Mucosa of descending colon (tissue), 3 donors: ENCODE results near the gene SPIB. TPM values are rescaled to one million over a fixed set of nuclear protein-coding genes. Genes with fewer than 3 reads are reported as not detected.

Experiments used
- ATAC-seq: fragments of 200-7000 bp; cut with Tn5 transposase; one replicate; pipeline ENCODE4 v1.9.1; 2020; ENCODE audit warnings: mild to moderate bottlenecking, moderate library complexity
- DNase-seq, 3 donors: peaks; one replicate each; pipeline ENCODE4 v3.0.0-alpha.2; 2020
- H3K36me3 ChIP-seq: fragments of 200-600 bp; one replicate; pipeline ENCODE4 v1.8.0; 2021; ENCODE audit warnings: low read depth, mild to moderate bottlenecking
- H3K4me1 ChIP-seq: fragments of 200-600 bp; one replicate; pipeline ENCODE4 v1.8.0; 2021; ENCODE audit warnings: low read depth, mild to moderate bottlenecking
- H3K4me3 ChIP-seq: fragments of 200-600 bp; one replicate; pipeline ENCODE4 v1.8.0; 2021; ENCODE audit warnings: mild to moderate bottlenecking
- H3K9me3 ChIP-seq: fragments of 200-600 bp; one replicate; pipeline ENCODE4 v1.8.0; 2021; ENCODE audit warnings: mild to moderate bottlenecking
- intact Hi-C, 2 donors: fragments of 100-400 bp; cut with DNase I in 1 of 2; cut with micrococcal nuclease in 1 of 2; formaldehyde crosslinking; loops; one replicate each; pipeline versions ENCODE4 v1.11.0 to v1.11.1; 2022; cut with DNase I, micrococcal nuclease
- total RNA-seq, 3 donors: library from RNA; stranded (reverse); fragmentation: NEBNext Ultra II Directional in 2 of 3; extraction: Animal tissue kit (Norgen Biotek cat#: 25700) in 2 of 3; gene quantifications; one replicate each; pipeline versions ENCODE4 v1.2.1 to v1.2.4, GENCODE V29; 2021 to 2023
- TF ChIP-seq, protein P1 (sequence below): fragments of 200-600 bp; IDR thresholded peaks from one replicate; pipeline ENCODE4 v1.8.0; 2022; ENCODE audit warnings: antibody characterized with exemption, mild to moderate bottlenecking
- donor health status: DM: no; HTN: no; CAD: no; lungs with moderate emphysema.
- donor health status: DM: no; HTN: no; CAD: no.
- donor health status: DM: no; HTN: yes; CAD: no.

SPIB gene
- total RNA-seq, 3 donors from 2014 or later: 21.5 to 83.1 (median 61.6) TPM

DNA sequence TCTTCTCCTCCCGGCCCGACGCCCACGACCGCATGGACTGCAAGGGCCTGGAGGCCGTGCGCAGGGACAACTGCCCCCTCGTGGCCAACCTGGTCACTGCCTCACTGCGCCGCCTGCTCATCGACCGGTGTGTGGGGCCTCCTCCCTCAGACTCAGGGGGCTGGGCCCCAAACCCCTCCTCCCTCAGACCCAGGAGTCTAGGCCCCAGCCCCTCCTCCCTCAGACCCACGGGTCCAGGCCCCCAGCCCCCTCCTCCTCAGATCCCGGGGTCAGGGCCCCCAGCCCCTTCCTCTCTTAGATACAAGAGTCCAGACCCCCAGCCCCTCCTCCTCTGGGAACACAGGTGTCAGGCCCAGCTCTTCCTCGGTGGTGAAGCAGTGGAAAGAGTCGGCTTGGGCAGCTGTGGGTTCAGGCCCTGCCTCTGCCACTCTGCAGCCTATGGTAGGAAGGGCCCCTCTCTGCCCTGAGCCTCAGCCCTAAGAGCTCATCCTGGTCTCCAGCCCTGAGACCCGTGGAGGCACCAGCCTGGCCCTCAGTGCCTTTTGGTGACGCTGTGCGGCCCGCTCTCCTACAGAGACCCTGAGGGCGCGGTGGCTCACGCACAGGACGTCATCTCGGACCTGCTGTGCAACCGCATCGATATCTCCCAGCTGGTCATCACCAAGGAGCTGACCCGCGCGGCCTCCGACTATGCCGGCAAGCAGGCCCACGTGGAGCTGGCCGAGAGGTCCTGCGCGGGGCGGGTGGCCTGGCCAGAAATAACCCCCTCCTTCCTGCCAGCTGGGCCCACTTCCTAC lies 3.7 kb upstream of the SPIB start:
- Histone ChIP-seq H3K4me1 (peaks cover 22% of the 10 kb centered on the region), H3K9me3 (no peaks in the 10 kb centered on the region), H3K4me3 (no peak overlapping the region), H3K36me3 (no peaks in the 10 kb centered on the region)
- peak; percentile 67 for ATAC-seq
- TF ChIP-seq, protein P1, sequence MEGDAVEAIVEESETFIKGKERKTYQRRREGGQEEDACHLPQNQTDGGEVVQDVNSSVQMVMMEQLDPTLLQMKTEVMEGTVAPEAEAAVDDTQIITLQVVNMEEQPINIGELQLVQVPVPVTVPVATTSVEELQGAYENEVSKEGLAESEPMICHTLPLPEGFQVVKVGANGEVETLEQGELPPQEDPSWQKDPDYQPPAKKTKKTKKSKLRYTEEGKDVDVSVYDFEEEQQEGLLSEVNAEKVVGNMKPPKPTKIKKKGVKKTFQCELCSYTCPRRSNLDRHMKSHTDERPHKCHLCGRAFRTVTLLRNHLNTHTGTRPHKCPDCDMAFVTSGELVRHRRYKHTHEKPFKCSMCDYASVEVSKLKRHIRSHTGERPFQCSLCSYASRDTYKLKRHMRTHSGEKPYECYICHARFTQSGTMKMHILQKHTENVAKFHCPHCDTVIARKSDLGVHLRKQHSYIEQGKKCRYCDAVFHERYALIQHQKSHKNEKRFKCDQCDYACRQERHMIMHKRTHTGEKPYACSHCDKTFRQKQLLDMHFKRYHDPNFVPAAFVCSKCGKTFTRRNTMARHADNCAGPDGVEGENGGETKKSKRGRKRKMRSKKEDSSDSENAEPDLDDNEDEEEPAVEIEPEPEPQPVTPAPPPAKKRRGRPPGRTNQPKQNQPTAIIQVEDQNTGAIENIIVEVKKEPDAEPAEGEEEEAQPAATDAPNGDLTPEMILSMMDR: peak; percentile 82
- peak; percentile 87 to 88 (median 87) for DNase-seq
- intact Hi-C loops: loop anchor here in 1 of 2 donors (10.0 kb wide), 1 partner anchor 50 kb away; the partner anchor contains the start of gene NAPSA

DNA sequence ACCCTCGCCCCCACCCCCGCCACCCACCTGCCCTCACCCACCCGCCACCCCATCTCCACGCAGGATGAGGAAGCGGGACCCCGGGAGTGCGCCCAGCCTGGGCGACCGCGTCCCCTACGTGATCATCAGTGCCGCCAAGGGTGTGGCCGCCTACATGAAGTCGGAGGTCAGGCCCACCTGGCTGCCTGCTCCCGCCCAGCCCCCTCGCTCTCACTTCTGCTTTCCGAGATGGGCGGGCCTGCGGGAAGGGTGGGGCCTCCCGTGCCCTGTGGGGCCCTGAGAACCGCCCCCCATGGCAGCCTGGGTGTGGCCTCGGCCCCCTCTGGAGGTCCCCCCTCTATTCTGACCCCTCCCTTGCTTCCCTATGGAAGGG lies 3.1 kb upstream of the SPIB start:
- ATAC-seq: peak; percentile 57
- H3K36me3 ChIP-seq: no peaks in the 10 kb centered on the region
- TF ChIP-seq, protein P1: no peak
- H3K4me1 ChIP-seq: peaks cover 16% of the 10 kb centered on the region
- intact Hi-C loops: loop anchor here in 1 of 2 donors (10.0 kb wide), 1 partner anchor 51 kb away; the partner anchor contains the start of gene NAPSA
- no peaks in the 10 kb centered on the region for H3K9me3 ChIP-seq
- no peak overlapping the region for H3K4me3 ChIP-seq
- DNase-seq: peak; percentile 67 to 90 (median 76)

DNA sequence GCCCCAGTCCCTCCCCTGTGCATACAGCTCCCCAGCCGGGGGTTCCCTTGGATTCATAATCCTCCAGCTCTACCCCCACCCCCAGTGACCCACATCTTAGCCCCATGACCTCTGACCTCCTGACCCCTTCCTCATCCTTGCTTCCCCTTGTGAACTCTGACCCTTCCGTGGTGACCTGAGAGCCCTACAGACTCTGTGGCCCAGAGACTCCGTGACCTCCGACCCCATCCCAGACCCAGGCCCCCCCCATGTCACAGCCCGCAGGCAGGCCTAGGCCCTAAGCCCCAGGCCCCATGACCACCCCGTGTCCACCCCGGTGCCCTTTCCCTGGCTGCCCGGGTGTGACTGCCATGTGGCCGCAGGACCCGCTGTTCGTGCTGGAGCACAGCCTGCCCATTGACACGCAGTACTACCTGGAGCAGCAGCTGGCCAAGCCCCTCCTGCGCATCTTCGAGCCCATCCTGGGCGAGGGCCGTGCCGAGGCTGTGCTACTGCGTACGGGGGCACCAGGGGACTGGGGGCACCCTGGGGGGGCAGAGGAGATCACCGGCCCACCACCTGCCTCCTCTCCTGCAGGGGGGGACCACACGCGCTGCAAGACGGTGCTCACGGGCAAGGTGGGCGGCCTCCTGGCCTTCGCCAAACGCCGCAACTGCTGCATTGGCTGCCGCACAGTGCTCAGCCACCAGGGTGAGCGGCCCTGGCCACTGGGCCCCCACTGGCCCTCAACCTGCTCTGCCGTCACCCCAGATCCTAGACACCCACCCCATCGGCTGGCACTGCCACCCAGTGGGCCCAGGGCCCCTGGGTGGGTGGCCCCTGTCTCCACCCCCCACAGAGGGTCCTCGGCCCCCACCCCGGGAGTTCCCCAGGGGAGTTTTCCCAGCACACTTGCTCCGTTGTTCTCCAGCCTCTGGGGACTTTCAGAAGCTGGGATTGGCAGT lies 2.4 kb upstream of the SPIB start:
- H3K4me1 ChIP-seq: peaks cover 15% of the 10 kb centered on the region
- H3K9me3 ChIP-seq: no peaks in the 10 kb centered on the region
- peak in 1 of 3 donors; percentile 67 for DNase-seq
- intact Hi-C loops: loop anchor here in 1 of 2 donors (10.0 kb wide), 1 partner anchor 52 kb away; the partner anchor contains the start of gene NAPSA
- TF ChIP-seq, protein P1: no peak
- no peak overlapping the region for H3K4me3 ChIP-seq
- no peaks in the 10 kb centered on the region for H3K36me3 ChIP-seq
- no peak for ATAC-seq

DNA sequence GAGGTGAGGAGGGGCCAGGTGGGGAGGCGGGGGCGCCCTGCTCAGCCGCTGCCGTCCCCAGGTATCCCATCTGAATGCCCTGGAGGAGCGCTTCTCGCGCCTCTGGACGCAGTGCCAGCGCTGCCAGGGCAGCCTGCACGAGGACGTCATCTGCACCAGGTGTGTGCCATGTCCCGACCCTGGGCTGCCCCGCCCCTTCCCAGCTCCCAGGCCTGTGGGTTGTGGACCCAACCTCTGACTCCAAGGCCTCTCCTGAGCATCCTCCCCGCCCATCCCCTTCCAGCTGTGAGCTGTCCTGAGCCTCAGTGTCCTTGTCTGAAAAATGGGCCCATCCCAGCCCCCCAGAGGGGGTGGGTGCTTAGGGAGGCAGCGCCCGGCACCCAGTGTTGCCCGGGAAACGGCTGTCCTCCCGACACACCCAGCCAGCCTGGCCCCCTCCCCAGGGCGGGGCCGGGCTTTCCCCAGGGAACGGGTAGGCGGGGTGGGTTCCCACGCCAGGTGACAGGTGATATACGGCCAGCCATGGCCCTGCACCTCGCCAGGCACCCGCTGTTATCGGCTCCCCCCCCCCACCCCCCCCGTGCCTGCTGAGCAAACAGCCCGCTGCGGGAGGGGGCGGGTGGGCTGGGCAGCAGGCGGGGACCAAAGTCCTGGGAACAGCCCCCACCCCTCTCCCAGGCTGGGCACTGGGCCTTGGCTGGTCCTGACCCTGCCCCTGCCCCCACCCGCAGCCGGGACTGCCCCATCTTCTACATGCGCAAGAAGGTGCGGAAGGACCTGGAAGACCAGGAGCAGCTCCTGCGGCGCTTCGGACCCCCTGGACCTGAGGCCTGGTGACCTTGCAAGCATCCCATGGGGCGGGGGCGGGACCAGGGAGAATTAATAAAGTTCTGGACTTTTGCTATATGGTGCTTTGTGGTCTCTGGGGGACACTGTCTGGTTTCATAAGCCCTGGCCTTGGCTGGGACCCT lies 1.3 kb upstream of the SPIB start:
- ATAC-seq (peak; percentile 67), DNase-seq (peak; percentile 52 to 81 (median 72))
- H3K36me3 ChIP-seq: no peaks in the 10 kb centered on the region
- no peak overlapping the region for H3K4me3 ChIP-seq
- intact Hi-C loops: loop anchor here in 1 of 2 donors (10.0 kb wide), 1 partner anchor 53 kb away; the partner anchor contains the start of gene NAPSA
- peaks cover 13% of the 10 kb centered on the region for H3K4me1 ChIP-seq
- no peaks in the 10 kb centered on the region for H3K9me3 ChIP-seq
- TF ChIP-seq, protein P1: no peak
